K562 (cell line): ENCODE results near the gene GPR153. TPM values are rescaled to one million over a fixed set of nuclear protein-coding genes. Genes with fewer than 3 reads are reported as not detected.

ENCODE experiments used
- ATF4 ChIP-seq: fragments of 450-650 bp; formaldehyde crosslinking; IDR thresholded peaks from 2 replicates; pipeline ENCODE4 v1.4.0; 2022; ENCODE audit warnings: mild to moderate bottlenecking, moderate library complexity
- BRCA1 ChIP-seq, 2 experiments: fragments of 450-650 bp in 1 of 2; sonication (generic) in 1 of 2; formaldehyde crosslinking in 1 of 2; IDR thresholded peaks; 2 replicates each; pipeline versions ENCODE4 v1.5.0 to v1.6.1; 2017 to 2020; ENCODE audit warnings: mild to moderate bottlenecking in 1 of 2, missing genetic modification reagents in 1 of 2
- BRD9 ChIP-seq: fragments of 450-650 bp; IDR thresholded peaks from 2 replicates; pipeline ENCODE4 v1.6.1; 2018; ENCODE audit warnings: low read depth; ENCODE audit not compliant: partially characterized antibody
- CREM ChIP-seq: IDR thresholded peaks from 2 replicates; pipeline ENCODE4 v1.6.1; 2014; ENCODE audit warnings: antibody characterized with exemption, low read depth
- DDX20 ChIP-seq: fragments of 450-650 bp; IDR thresholded peaks from 2 replicates; pipeline ENCODE4 v1.6.1; 2016; ENCODE audit warnings: missing genetic modification characterization, low read depth, mild to moderate bottlenecking, missing compliant biosample characterization, moderate library complexity
- ETV5 ChIP-seq: sonication (generic); formaldehyde crosslinking; IDR thresholded peaks from 2 replicates; pipeline ENCODE4 v1.4.0; 2020; ENCODE audit warnings: low read depth, mild to moderate bottlenecking, missing genetic modification reagents
- FOXK1 ChIP-seq: sonication (generic); formaldehyde crosslinking; IDR thresholded peaks from 2 replicates; pipeline ENCODE4 v1.8.0; 2022; ENCODE audit warnings: missing genetic modification reagents, mild to moderate bottlenecking, borderline replicate concordance
- GABPB1 ChIP-seq: sonication (generic); formaldehyde crosslinking; IDR thresholded peaks from 2 replicates; pipeline ENCODE4 v1.8.0; 2022; ENCODE audit warnings: mild to moderate bottlenecking, missing genetic modification reagents
- HBP1 ChIP-seq: fragments of 450-650 bp; formaldehyde crosslinking; IDR thresholded peaks from 2 replicates; pipeline ENCODE4 v1.4.0; 2022; ENCODE audit warnings: missing genetic modification characterization
- HCFC1 ChIP-seq: IDR thresholded peaks from 2 replicates; pipeline ENCODE4 v1.6.1; 2012; ENCODE audit warnings: low read depth, low read length, improper control_type of control experiment
- HDAC1 ChIP-seq, 2 experiments: fragments of 450-650 bp; IDR thresholded peaks; 2 replicates each; pipeline ENCODE4 v1.6.1; 2016 to 2017; ENCODE audit warnings: inconsistent platforms in 1 of 2, mild to moderate bottlenecking in 1 of 2, moderate library complexity in 1 of 2
- HDAC3 ChIP-seq: fragments of 450-650 bp; IDR thresholded peaks from 2 replicates; pipeline ENCODE4 v1.6.1; 2018; ENCODE audit warnings: borderline replicate concordance, mild to moderate bottlenecking, moderate library complexity; ENCODE audit not compliant: partially characterized antibody
- IRF9 ChIP-seq: fragments of 450-650 bp; IDR thresholded peaks from 2 replicates; pipeline ENCODE4 v1.6.1; 2016; ENCODE audit warnings: missing biosample characterization, missing genetic modification characterization
- KLF16 ChIP-seq: IDR thresholded peaks from 2 replicates; pipeline ENCODE4 v1.6.1; 2016; ENCODE audit warnings: antibody characterized with exemption
- NCOA1 ChIP-seq: fragments of 450-650 bp; IDR thresholded peaks from 2 replicates; pipeline ENCODE4 v1.6.1; 2016; ENCODE audit warnings: low read depth
- NFE2 ChIP-seq: IDR thresholded peaks from 2 replicates; pipeline ENCODE4 v1.6.1; 2014; ENCODE audit warnings: antibody characterized with exemption, low read depth
- RAD51 ChIP-seq: fragments of 450-650 bp; IDR thresholded peaks from 2 replicates; pipeline ENCODE4 v1.7.1; 2016; ENCODE audit warnings: low read depth, mild to moderate bottlenecking, borderline replicate concordance
- SIX5 ChIP-seq, 2 experiments: IDR thresholded peaks; 2 replicates each; pipeline ENCODE4 v1.6.1; 2011; ENCODE audit warnings: low read length in 2 of 2, borderline replicate concordance in 1 of 2, low read depth in 1 of 2, mild to moderate bottlenecking in 1 of 2, moderate library complexity in 1 of 2; ENCODE audit not compliant: insufficient read depth in 1 of 2
- SREBF1 ChIP-seq: fragments of 150-350 bp; IDR thresholded peaks from 2 replicates; pipeline ENCODE4 v1.6.1; 2014; ENCODE audit warnings: antibody characterized with exemption, low read depth, low read length, borderline replicate concordance
- SRF ChIP-seq, 2 experiments: fragments of 250-450, 450-650 bp in 1 of 2; sonication (Bioruptor Pico) in 1 of 2; sonication (generic) in 1 of 2; formaldehyde crosslinking; IDR thresholded peaks; 2 replicates each; pipeline versions ENCODE4 v1.5.0 to v1.5.1; 2020 to 2022; ENCODE audit warnings: mild to moderate bottlenecking in 1 of 2, missing genetic modification reagents in 1 of 2
- XRCC4 ChIP-seq: IDR thresholded peaks from one replicate; pipeline ENCODE4 v1.6.1; 2011; ENCODE audit not compliant: insufficient read depth, insufficient read length; ENCODE audit errors: extremely low read depth
- ZBTB9 ChIP-seq: fragments of 450-650 bp; formaldehyde crosslinking; IDR thresholded peaks from 2 replicates; pipeline ENCODE4 v1.4.0; 2020; ENCODE audit warnings: mild to moderate bottlenecking, moderate library complexity
- ZC3H8 ChIP-seq: fragments of 450-650 bp; IDR thresholded peaks from 2 replicates; pipeline ENCODE4 v1.6.1; 2017
- ZNF589 ChIP-seq: fragments of 200-800 bp; sonication (Bioruptor generic); IDR thresholded peaks from 2 replicates; pipeline ENCODE4 v1.6.1; 2016; ENCODE audit warnings: low read depth, missing genetic modification characterization, missing compliant biosample characterization
- polyA plus RNA-seq, 8 experiments: library from polyadenylated mRNA; depleted of rRNA in 4 of 8; stranded (reverse) in 5 of 8; unstranded in 3 of 8; fragments of >200 nt; fragmentation: Nextera tagmentation in 2 of 8; fragmentation: Illumina TruSeq in 1 of 8; extraction: Ambion mirVana in 2 of 8; extraction: Trizol in 1 of 8; gene quantifications; 2 replicates each; pipeline versions ENCODE4 v1.2.1 to v1.2.3, GENCODE V29; 2011 to 2014; ENCODE audit warnings: inconsistent platforms in 1 of 8, missing spikeins in 1 of 8
- total RNA-seq, 7 experiments: library from RNA; depleted of rRNA in 6 of 7; stranded (reverse); fragments of >200 nt in 6 of 7; fragmentation: Illumina TruSeq in 2 of 7; extraction: Trizol in 2 of 7; gene quantifications; 2 replicates each; pipeline versions ENCODE4 v1.2.1 to v1.2.3, GENCODE V29; 2011 to 2021; ENCODE audit warnings: low replicate concordance in 1 of 7

The GPR153 gene
- total and polyA plus RNA-seq, 9 of the 15 experiments (the other 6 are each of a cell fraction or from before 2014, with no cell fraction given) = 0.01 to 1.5 (median 0.51) TPM

- no peak for TF ChIP-seq HBP1 (CRISPR knock-in tag)
- TF ChIP-seq CREM = peak; percentile 50
- TF ChIP-seq FOXK1 (CRISPR knock-in tag) = no peak
- TF ChIP-seq GABPB1 (CRISPR knock-in tag) = 0 out of 2 replicates have a peak, but pooled peaks have one; percentile 36
- TF ChIP-seq HCFC1 = 0 out of 2 replicates have a peak, but pooled peaks have one; percentile 24
- TF ChIP-seq ZBTB9 (CRISPR knock-in tag) = no peak
- no peak for TF ChIP-seq ZNF589 (CRISPR knock-in tag)
- TF ChIP-seq ATF4 (CRISPR knock-in tag) = no peak
- TF ChIP-seq HDAC3 = no peak
- TF ChIP-seq NCOA1 = no peak
- TF ChIP-seq IRF9 (tag) = no peak
- TF ChIP-seq NFE2 = no peak
- no peak for TF ChIP-seq BRCA1 (IDR thresholded peaks at IDR 0.05)
- TF ChIP-seq BRCA1 (CRISPR knock-in tag; IDR thresholded peaks at IDR 0.05) = no peak
- peak in 1 of 2 experiments; percentile 70; a peak in 2 of 4 replicates for TF ChIP-seq HDAC1 (IDR thresholded peaks at IDR 0.05)
- no peak for TF ChIP-seq SRF (CRISPR knock-in tag; IDR thresholded peaks at IDR 0.05)
- TF ChIP-seq ZC3H8 = no peak
- no peak for TF ChIP-seq BRD9
- TF ChIP-seq RAD51 = no peak
- no peak for TF ChIP-seq SIX5 (IDR thresholded peaks at IDR 0.05; ENCODE audit: borderline replicate concordance in 1 of 2, insufficient read depth in 1 of 2, low read depth in 1 of 2, low read length in 2 of 2)
- no peak for TF ChIP-seq XRCC4
- no peak for TF ChIP-seq DDX20 (tag)
- no peak for TF ChIP-seq KLF16
- no peak for TF ChIP-seq SREBF1
- no peak for TF ChIP-seq ETV5 (CRISPR knock-in tag)
Observed at GRCh38 chr1:6208723-6209660, 51.9 kb downstream of the GPR153 start (continued).
